Prostate gland (tissue), 2 donors: ENCODE results near the gene HNRNPUL2.

Experiments used
- CTCF ChIP-seq, 4 experiments: fragments of 200-600 bp in 2 of 4; fragments of 450-650 bp in 2 of 4; sonication (generic) in 2 of 4; IDR thresholded peaks; 1 replicate in 3 of 4; 2 replicates in 1 of 4; pipeline ENCODE4 v1.5.1; 2016 to 2019; ENCODE audit warnings: antibody characterized with exemption in 4 of 4, mild to moderate bottlenecking in 2 of 4, moderate library complexity in 2 of 4
- POLR2A ChIP-seq: fragments of 450-650 bp; IDR thresholded peaks from one replicate; pipeline ENCODE4 v1.6.1; 2016; ENCODE audit warnings: antibody characterized with exemption, mild to moderate bottlenecking
- POLR2AphosphoS5 ChIP-seq: sonication (generic); formaldehyde crosslinking; IDR thresholded peaks from one replicate; pipeline ENCODE4 v1.6.1; 2017; ENCODE audit warnings: antibody characterized with exemption

- no peak for TF ChIP-seq CTCF (IDR thresholded peaks at IDR 0.05)
- TF ChIP-seq POLR2A, result no peak
- no peak for TF ChIP-seq POLR2AphosphoS5
Measured at GRCh38 chr11:62665599-62666258, 61.5 kb downstream of the HNRNPUL2 start.
